T-helper 9 cell (primary cell): ENCODE results near the gene CLSTN2.

Experiments used
- DNase-seq: peaks from one replicate; pipeline ENCODE4 v3.0.0-alpha.2; 2020

The CLSTN2 gene

GRCh38 chr3:140153736-140154135 lies 218.8 kb downstream of the CLSTN2 start:
- no peak for DNase-seq

DNA sequence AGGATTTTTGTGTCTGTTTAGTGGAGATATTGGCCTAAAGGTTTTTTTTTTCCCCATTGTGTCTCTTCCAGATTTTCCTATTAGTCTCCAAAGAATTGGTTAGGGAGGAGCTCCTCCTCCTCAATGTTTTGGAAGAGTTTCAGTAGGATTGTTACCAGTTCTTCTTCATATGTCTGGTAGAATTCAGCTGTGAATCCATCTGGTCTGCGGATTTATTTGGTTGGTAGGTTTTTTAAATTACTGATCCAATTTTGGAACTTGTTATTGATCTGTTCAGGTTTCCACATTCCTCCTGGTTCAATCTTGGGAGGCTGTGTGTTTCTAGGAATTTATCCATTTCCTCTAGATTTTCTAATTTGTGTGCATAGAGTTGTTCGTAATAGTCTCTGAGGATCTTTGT lies 222.2 kb downstream of the CLSTN2 start:
- no peak for DNase-seq

DNA sequence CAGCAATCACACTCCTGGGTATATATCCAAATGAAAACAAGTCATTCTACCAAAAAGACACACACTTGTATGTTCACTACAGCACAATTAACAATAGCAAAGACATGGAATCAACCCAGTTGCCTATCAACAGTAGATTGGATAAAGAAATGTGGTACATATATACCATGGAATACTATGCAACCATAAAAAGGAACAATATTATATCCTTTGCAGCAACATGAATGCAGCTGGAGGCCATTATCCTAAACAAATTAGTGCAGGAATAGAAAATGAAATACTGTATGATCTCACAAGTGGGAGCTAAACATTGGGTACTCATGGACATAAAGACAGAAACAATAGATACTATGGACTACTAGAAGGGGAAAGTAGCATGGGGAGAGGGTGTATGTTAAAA lies 224.7 kb downstream of the CLSTN2 start:
- DNase-seq, result no peak

DNA sequence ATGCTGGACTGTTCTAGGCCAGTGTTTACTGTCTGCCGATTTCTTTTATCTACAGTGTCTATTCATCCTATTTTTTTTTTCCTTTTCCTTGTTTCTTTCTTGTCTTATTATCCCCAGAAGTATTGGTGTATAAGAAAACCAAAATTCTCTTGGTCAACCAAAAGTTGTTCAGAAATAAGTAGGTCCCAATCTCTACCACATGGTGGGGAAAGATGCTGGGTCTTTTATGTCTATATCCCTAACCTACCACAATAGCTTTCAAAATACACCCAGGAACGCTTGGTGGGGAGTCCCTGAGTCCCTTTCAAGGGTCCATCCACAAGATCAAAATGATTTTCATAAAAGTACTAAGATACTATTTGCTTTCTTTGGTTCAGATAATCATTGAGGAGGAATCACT lies 225.6 kb downstream of the CLSTN2 start:
- no peak for DNase-seq

- no peak for DNase-seq
Measured at GRCh38 chr3:140162551-140162950, 227.6 kb downstream of the CLSTN2 start.

- DNase-seq, result no peak
Measured at GRCh38 chr3:140163159-140163763, 228.3 kb downstream of the CLSTN2 start.

DNA sequence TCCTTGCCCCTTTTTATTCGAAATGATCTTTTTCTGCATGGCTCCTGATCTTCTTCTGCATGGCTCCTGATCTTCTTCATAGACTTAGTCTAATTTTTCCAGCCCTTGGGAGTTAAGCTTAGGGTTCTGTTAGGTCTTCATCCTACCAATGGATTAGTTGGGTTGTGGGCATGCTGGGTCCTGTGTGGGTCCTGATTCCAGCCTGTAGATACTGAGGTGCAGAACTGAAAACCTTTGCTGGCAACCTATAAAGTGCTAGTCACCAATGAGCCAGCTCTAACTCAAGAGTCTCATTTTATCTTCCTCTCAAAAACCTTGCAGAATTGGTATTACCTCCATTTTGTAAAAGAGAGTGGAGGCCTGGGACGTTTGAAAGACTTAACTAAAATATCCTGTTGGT lies 229.2 kb downstream of the CLSTN2 start:
- DNase-seq, result no peak

- DNase-seq, result no peak
Measured at GRCh38 chr3:140164922-140165590, 230.1 kb downstream of the CLSTN2 start.

GRCh38 chr3:140165781-140166180 lies 230.8 kb downstream of the CLSTN2 start:
- DNase-seq, result no peak

GRCh38 chr3:140166861-140167599 lies 232.0 kb downstream of the CLSTN2 start:
- no peak for DNase-seq

DNA sequence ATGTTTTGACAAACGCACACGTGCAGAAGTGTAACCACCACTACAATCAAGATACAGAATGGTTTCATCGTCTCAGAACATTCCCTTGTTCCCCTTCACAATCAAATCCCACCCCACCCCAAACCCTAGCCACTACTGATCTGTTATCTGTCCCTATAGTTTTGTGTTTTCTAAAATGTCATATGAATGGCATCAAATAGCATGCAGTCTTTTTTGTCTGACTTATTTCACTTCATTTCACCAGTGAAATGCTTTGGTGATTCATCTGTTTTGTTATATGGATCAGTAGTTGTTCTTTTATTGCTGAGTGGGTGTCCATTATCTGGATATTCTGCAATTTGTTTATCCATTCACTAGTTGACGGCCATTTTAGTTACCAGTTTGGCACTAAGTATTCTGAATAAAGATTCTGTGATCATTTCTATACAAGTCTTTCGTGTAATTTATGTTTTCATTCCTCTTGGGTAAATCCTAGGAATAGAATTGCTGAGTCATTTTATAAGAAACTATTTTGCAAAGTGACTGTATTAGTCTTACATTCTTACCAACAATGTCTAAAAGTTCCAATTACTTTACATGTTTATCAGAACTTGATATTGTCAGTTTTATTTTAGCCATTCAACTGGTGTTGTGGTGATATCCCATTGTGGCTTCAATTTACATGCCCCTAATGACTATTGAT lies 232.8 kb downstream of the CLSTN2 start:
- no peak for DNase-seq

- no peak for DNase-seq
Measured at GRCh38 chr3:140170612-140171011, 235.6 kb downstream of the CLSTN2 start.

- DNase-seq, result no peak
Measured at GRCh38 chr3:140176526-140176925, 241.5 kb downstream of the CLSTN2 start.

DNA sequence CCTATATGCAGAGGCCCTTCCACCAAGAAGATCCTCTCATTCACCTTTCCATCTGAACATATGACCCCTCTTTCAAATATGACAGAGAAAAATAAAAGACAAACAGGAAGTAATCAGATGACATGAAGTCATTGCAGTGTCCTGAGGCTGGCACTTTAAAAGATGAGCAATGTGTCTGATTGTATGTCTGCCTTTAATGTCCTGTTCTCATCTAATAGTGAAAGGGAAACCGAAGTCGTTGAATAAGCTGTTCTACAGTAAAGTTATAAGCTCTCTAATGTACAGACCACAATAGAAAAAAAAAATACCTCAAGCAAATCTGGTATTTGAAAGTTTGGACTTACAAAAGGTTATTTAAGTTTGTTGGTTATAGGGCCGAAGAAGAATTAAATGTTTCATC lies 243.0 kb downstream of the CLSTN2 start:
- DNase-seq, result no peak

DNA sequence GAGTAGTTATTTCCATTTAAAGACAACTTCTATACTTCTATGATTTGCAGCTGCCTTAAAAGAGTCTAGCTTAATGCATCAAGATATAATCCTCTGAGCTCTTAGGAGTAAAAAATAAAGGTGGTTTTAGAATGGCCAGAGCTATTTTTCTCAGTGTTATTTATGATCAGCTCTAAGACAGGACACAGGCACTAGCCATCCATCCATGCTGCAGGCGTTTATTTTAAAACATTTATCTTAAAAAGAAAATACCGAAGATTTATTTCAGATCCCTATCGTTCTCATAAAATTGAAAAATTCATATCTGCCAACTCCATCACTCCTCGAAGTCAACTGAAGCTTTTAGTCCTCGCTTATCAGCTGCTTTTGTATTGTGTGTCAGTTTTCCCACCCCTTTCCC lies 243.5 kb downstream of the CLSTN2 start:
- DNase-seq, result no peak

- DNase-seq, result no peak
Measured at GRCh38 chr3:140180603-140181002, 245.6 kb downstream of the CLSTN2 start.

- DNase-seq, result no peak
Measured at GRCh38 chr3:140185375-140185774, 250.4 kb downstream of the CLSTN2 start.

- DNase-seq, result no peak
Measured at GRCh38 chr3:140186421-140186920, 251.5 kb downstream of the CLSTN2 start.

DNA sequence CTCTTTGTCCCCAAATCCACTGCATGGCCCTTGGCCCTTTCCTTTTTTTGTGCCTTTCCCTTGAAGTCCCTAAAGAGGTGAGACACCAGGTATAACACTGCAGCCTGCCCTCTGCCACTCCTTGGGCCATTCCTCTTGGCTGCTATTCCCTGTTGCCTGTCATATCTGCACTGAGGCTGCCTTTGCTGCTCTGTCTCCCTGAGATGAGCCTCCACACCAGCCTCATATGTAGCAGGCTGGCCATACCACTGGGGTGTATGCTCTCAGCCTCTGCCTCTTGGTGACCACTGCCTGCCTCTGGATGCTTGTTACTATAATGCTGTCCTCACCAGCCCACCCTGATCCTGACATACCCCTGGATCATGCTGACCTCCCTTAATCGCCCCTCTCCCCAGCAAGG lies 252.0 kb downstream of the CLSTN2 start:
- no peak for DNase-seq

DNA sequence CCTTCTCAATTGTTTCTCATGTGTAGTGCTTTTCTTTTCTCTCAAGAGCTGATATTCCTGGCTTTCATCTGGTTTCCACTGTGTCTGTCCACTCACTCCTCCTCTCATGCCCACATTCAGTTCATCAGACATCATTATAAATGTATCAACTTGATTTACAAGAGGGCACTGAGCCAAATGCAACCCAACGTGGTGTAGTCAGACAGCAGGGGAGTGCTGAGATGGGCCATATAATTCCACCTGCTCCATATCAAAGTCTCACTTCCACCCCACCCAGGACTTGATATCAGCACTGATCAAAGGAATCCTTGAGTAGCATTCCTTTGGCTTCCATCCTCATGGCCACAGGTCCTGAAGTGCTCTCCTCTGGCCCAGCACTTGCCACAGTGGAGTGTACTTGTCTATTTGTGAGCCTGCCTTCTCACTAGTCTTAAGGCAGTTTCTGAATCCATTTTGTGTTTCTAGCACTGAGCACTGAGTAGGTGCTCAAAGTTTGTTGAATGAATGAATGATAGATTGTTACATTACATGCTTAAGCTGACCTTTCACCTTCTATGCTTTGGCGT lies 252.8 kb downstream of the CLSTN2 start:
- DNase-seq, result no peak

- no peak for DNase-seq
Measured at GRCh38 chr3:140188285-140188684, 253.3 kb downstream of the CLSTN2 start.

DNA sequence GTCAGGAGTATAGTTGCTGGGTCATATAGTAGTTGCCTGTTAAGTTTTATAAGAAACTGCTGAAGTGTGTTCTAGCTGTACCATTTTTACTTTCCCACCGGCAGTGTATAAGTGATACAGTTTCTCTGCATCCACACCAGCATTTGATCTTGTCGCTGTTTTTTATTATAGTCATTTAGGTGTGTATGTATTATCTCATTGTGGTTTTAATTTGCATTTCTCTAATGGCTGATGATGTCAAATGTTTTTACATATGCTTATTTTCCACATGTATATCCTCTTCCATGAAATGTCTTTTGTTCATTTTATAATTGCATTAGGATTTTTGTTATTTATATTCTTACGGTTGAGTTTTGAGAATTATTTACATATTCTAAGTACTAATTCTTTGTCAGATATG lies 254.3 kb downstream of the CLSTN2 start:
- no peak for DNase-seq

GRCh38 chr3:140189976-140190375 lies 255.0 kb downstream of the CLSTN2 start:
- no peak for DNase-seq
